GM23248 (cell line): ENCODE data around the gene NUCB2. TPM values are rescaled to one million over a fixed set of nuclear protein-coding genes. Genes with fewer than 3 reads are reported as not detected.

Experiments
- DNase-seq: peaks from one replicate; pipeline ENCODE4 v3.0.0-alpha.2; 2015
- H2AFZ ChIP-seq: fragments of 200-600 bp; sonication (generic); 2 replicates; pipeline ENCODE4 v1.6.1; 2016; ENCODE audit warnings: antibody characterized with exemption
- H3F3A ChIP-seq: fragments of 200-600 bp; sonication (generic); 2 replicates; pipeline ENCODE4 v1.6.1; 2016; ENCODE audit warnings: mild to moderate bottlenecking, antibody characterized with exemption, mixed run types; ENCODE audit not compliant: insufficient read depth
- H3K27ac ChIP-seq: fragments of 200-600 bp; sonication (generic); 2 replicates; pipeline ENCODE4 v1.5.1; 2016; ENCODE audit warnings: mild to moderate bottlenecking
- H3K27me3 ChIP-seq: fragments of 200-600 bp; sonication (generic); replicated peaks from 2 replicates; pipeline ENCODE4 v1.6.1; 2016; ENCODE audit warnings: mild to moderate bottlenecking; ENCODE audit not compliant: insufficient read depth
- H3K36me3 ChIP-seq: fragments of 200-600 bp; sonication (generic); 2 replicates; pipeline ENCODE4 v1.6.1; 2016; ENCODE audit warnings: low read depth, mild to moderate bottlenecking
- H3K4me1 ChIP-seq: fragments of 200-600 bp; sonication (generic); 2 replicates; pipeline ENCODE4 v1.6.1; 2016; ENCODE audit warnings: mild to moderate bottlenecking; ENCODE audit not compliant: insufficient read depth
- H3K4me2 ChIP-seq: fragments of 200-600 bp; sonication (generic); one replicate; pipeline ENCODE4 v1.6.1; 2016; ENCODE audit warnings: mild to moderate bottlenecking; ENCODE audit not compliant: unreplicated experiment
- H3K4me3 ChIP-seq: fragments of 200-600 bp; sonication (generic); 2 replicates; pipeline ENCODE4 v1.5.1; 2016; ENCODE audit warnings: mild to moderate bottlenecking
- H3K79me2 ChIP-seq: fragments of 200-600 bp; sonication (generic); 2 replicates; pipeline ENCODE4 v1.6.1; 2016; ENCODE audit warnings: mild to moderate bottlenecking; ENCODE audit not compliant: insufficient read depth
- H3K9ac ChIP-seq: fragments of 200-600 bp; sonication (generic); 2 replicates; pipeline ENCODE4 v1.6.1; 2016; ENCODE audit warnings: mild to moderate bottlenecking
- H3K9me2 ChIP-seq: fragments of 200-600 bp; sonication (generic); 2 replicates; pipeline ENCODE4 v1.6.1; 2016; ENCODE audit warnings: mixed run types, mild to moderate bottlenecking, moderate library complexity; ENCODE audit not compliant: insufficient read depth
- H3K9me3 ChIP-seq: fragments of 200-600 bp; sonication (generic); one replicate; pipeline ENCODE4 v1.6.1; 2017; ENCODE audit warnings: low read depth
- H4K20me1 ChIP-seq: fragments of 200-600 bp; sonication (generic); 2 replicates; pipeline ENCODE4 v1.6.0; 2016; ENCODE audit not compliant: insufficient read depth
- EZH2 ChIP-seq: fragments of 200-600 bp; sonication (generic); IDR thresholded peaks from 2 replicates; pipeline ENCODE4 v1.6.1; 2018; ENCODE audit warnings: antibody characterized with exemption, mild to moderate bottlenecking; ENCODE audit not compliant: insufficient read depth, poor library complexity, severe bottlenecking
- EZH2phosphoT487 ChIP-seq: fragments of 200-600 bp; sonication (generic); IDR thresholded peaks from 2 replicates; pipeline ENCODE4 v1.6.1; 2018; ENCODE audit warnings: antibody characterized with exemption, moderate library complexity, mild to moderate bottlenecking, low read depth; ENCODE audit not compliant: insufficient read depth
- WGBS, 2 experiments: methylation state at CpG; one replicate each; pipeline ENCODE4 v1.1.6; 2015 to 2017; ENCODE audit warnings: low lambda C conversion rate in 2 of 2, low coverage in 1 of 2; ENCODE audit errors: missing lambda C conversion rate in 2 of 2; 5-methylcytosine and 5-hydroxymethylcytosine counted together
- in situ Hi-C: fragments of 300-500 bp; cut with MboI; formaldehyde crosslinking; loops from 2 replicates; pipeline ENCODE4 v1.15.0; 2020
- polyA plus RNA-seq: library from polyadenylated mRNA; unstranded; fragments of >200 nt; fragmentation: Nextera tagmentation; extraction: Ambion mirVana; gene quantifications from 2 replicates; pipeline ENCODE4 v1.2.1, GENCODE V29; 2016
- total RNA-seq: library from RNA; depleted of rRNA; stranded (reverse); fragments of >200 nt; shearing (Covaris generic); gene quantifications from 2 replicates; pipeline ENCODE4 v1.2.3, GENCODE V29; 2014

Gene NUCB2
- total and polyA plus RNA-seq, 2 experiments from 2014 or later: 95.0 to 246 TPM

DNA sequence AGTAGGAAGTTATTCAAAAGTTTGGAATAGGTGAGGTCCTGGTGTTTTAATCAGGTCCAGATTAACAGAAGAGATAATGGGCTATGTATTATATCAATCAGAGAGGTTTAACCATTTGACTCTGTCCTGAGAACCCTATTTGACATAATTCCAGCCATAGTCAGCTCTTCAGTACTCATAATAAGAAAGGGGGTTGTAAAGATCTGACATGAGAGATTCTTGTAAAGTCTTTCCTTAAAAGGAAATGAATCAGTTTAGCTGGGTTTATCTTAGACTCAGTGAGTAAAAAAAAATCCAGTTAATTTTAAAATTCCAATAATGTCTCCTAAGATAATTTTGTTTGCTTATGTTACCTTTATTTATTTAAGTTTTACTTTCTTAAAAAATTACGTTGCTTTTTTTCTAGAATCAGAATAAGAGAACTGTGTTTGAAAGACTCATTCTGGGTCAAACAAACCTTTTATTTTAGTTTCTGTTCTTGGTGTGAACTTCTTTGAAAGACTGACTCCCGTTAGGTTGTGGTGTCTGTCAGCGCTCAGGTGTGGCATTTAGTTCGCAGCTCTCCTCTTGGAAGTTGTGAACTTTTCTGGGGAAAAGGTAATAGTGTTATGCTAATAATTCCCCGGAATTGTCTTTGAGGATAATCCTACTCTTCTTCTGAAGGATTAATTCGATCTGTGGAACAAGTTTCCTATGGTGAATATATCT is 20.5 kb downstream of the NUCB2 start:
- 92 to 94% methylated on average over 6 of the region's 6 CpGs for WGBS, 2 experiments
- no peak overlapping the region for H3K4me3 ChIP-seq
- H4K20me1 ChIP-seq: no peaks in the 10 kb centered on the region
- H3K9me3 ChIP-seq: no peaks in the 10 kb centered on the region
- no peak overlapping the region for H3K9ac ChIP-seq
- DNase-seq: no peak
- in situ Hi-C loops: no loop called here
- no peak overlapping the region for H2AFZ ChIP-seq
- H3K4me2 ChIP-seq: no peak overlapping the region
- no peak overlapping the region for H3K27ac ChIP-seq
- no peaks in the 10 kb centered on the region for H3K9me2 ChIP-seq
- TF ChIP-seq EZH2phosphoT487 (no peak), EZH2 (no peak)
- no peaks in the 10 kb centered on the region for H3K4me1 ChIP-seq
- no peaks in the 10 kb centered on the region; the same call in 1 of the 2 replicates for H3F3A ChIP-seq
- peaks cover 19% of the 10 kb centered on the region for H3K36me3 ChIP-seq
- no peaks in the 10 kb centered on the region for H3K79me2 ChIP-seq
- no peaks in the 10 kb centered on the region for H3K27me3 ChIP-seq

DNA sequence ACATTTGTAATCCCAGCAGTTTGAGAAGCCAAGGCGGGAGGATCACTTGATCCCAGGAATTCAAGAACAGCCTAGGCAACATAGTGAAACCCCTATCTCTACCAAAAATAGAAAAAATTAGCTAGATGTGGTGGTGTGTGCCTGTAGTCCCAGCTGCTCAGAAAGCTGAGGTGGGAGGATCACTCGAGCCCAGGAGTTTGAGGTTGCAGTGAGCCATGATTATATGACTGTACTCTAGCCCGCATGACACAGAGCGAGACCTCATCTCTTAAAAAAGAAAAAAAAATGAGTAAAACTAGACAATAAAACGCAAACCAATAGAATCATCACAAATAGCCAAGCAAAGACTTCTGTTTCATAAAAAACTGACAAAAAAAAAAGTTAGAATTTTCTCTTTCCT is 21.8 kb downstream of the NUCB2 start:
- Histone ChIP-seq H4K20me1 (no peaks in the 10 kb centered on the region), H3K9ac (no peak overlapping the region), H3K36me3 (peaks cover 22% of the 10 kb centered on the region), H3K4me1 (no peaks in the 10 kb centered on the region), H3K27ac (no peak overlapping the region), H3K9me2 (no peaks in the 10 kb centered on the region), H2AFZ (no peak overlapping the region), H3K27me3 (no peaks in the 10 kb centered on the region), H3K9me3 (no peaks in the 10 kb centered on the region), H3K79me2 (no peaks in the 10 kb centered on the region), H3K4me2 (no peak overlapping the region), H3K4me3 (no peak overlapping the region), H3F3A (no peaks in the 10 kb centered on the region; the same call in 1 of the 2 replicates)
- WGBS, 2 experiments: 87 to 92% methylated on average over 5 of the region's 5 CpGs
- TF ChIP-seq EZH2 (no peak), EZH2phosphoT487 (no peak)
- in situ Hi-C loops: no loop called here
- DNase-seq: no peak

- Histone ChIP-seq H3K36me3 (peaks cover 21% of the 10 kb centered on the region), H3K79me2 (no peaks in the 10 kb centered on the region), H4K20me1 (no peaks in the 10 kb centered on the region), H3K4me3 (no peak overlapping the region), H3K4me1 (no peaks in the 10 kb centered on the region), H3K27me3 (no peaks in the 10 kb centered on the region), H3K4me2 (no peak overlapping the region), H3F3A (no peaks in the 10 kb centered on the region), H2AFZ (no peak overlapping the region), H3K9me2 (no peaks in the 10 kb centered on the region), H3K27ac (no peak overlapping the region), H3K9ac (no peak overlapping the region), H3K9me3 (no peaks in the 10 kb centered on the region)
- 80 to 83% methylated on average over 4 of the region's 4 CpGs for WGBS, 2 experiments
- no peak for DNase-seq
- in situ Hi-C loops: no loop called here
- TF ChIP-seq EZH2phosphoT487 (no peak), EZH2 (no peak)
These were observed 23.8 kb downstream of the NUCB2 start for GRCh38 chr11:17300372-17300771.

GRCh38 chr11:17313349-17314231 is 37.1 kb downstream of the NUCB2 start:
- H3K4me1 ChIP-seq: peaks cover 18% of the 10 kb centered on the region
- no peaks in the 10 kb centered on the region for H3K79me2 ChIP-seq
- peaks cover 17% of the 10 kb centered on the region; the same call in 1 of the 2 replicates for H3K36me3 ChIP-seq
- H3K4me2 ChIP-seq: peak overlapping the region; percentile 84
- 97% methylated on average over 8 of the region's 8 CpGs for WGBS, 2 experiments
- H3K9me3 ChIP-seq: no peaks in the 10 kb centered on the region
- DNase-seq: peak; percentile 65
- peaks cover 27% of the 10 kb centered on the region for H3F3A ChIP-seq
- TF ChIP-seq EZH2 (no peak), EZH2phosphoT487 (no peak)
- in situ Hi-C loops: no loop called here
- H4K20me1 ChIP-seq: no peaks in the 10 kb centered on the region
- H3K27ac ChIP-seq: peak overlapping the region; percentile 74
- no peaks in the 10 kb centered on the region for H3K9me2 ChIP-seq
- H3K4me3 ChIP-seq: peak overlapping the region; percentile 20; the same call in 1 of the 2 replicates
- peak overlapping the region; percentile 77 for H2AFZ ChIP-seq
- H3K9ac ChIP-seq: peak overlapping the region; percentile 41
- no peaks in the 10 kb centered on the region for H3K27me3 ChIP-seq
